GM21723 (cell line): ENCODE results near the gene OR5T3.
"Not testable (repeated sequence)": the region's sequence is repeated elsewhere in the genome, so short reads cannot be mapped to it uniquely, and the experiment has no call there.

Source experiments
- ATAC-seq: cut with Tn5 transposase; IDR thresholded peaks from one replicate; pipeline ENCODE4 v1.9.1; 2021; ENCODE audit warnings: mild to moderate bottlenecking, moderate library complexity; ENCODE audit not compliant: unreplicated experiment

OR5T3 gene

GRCh38 chr11:56251954-56252353 lies at the start of gene OR5T3:
TSS of gene OR5T3 (plus strand) at chr11:56252254. CDS start at chr11:56252254, 0 bp downstream.
- ATAC-seq = no peak

- ATAC-seq = no peak
Observed at GRCh38 chr11:56207790-56208189, 44.3 kb upstream of the OR5T3 start.

GRCh38 chr11:56214537-56214936 lies 37.5 kb upstream of the OR5T3 start:
- no peak for ATAC-seq

GRCh38 chr11:56219735-56220134 lies 32.3 kb upstream of the OR5T3 start:
- not testable (repeated sequence) for ATAC-seq

- ATAC-seq = no peak
Observed at GRCh38 chr11:56234155-56234554, 17.9 kb upstream of the OR5T3 start, which contains the start of gene OR5T2. TSS of gene OR5T2 (minus strand) at chr11:56234255. CDS start at chr11:56233062, 1,193 bp downstream.

- no peak for ATAC-seq
Observed at GRCh38 chr11:56271092-56271491, 19.0 kb downstream of the OR5T3 start.

- no peak for ATAC-seq
Observed at GRCh38 chr11:56273854-56274253, 21.8 kb downstream of the OR5T3 start, which contains the start of gene OR5T1. TSS of gene OR5T1 (plus strand) at chr11:56274154. CDS start at chr11:56275639, 1,485 bp downstream.

- no peak for ATAC-seq
Observed at GRCh38 chr11:56292154-56292553, 40.1 kb downstream of the OR5T3 start, which contains the start of gene OR8H1. TSS of gene OR8H1 (minus strand) at chr11:56292254. CDS start at chr11:56291062, 1,192 bp downstream.

- ATAC-seq = no peak
Observed at GRCh38 chr11:56296898-56297297, 44.8 kb downstream of the OR5T3 start.
